HepG2 (cell line): ENCODE data around the gene NOP58. TPM values are rescaled to one million over a fixed set of nuclear protein-coding genes. Genes with fewer than 3 reads are reported as not detected.

Source experiments
- ARNTL ChIP-seq: sonication (generic); formaldehyde crosslinking; IDR thresholded peaks from 2 replicates; pipeline ENCODE4 v1.4.0; 2020; ENCODE audit warnings: mild to moderate bottlenecking, missing genetic modification reagents
- CBX5 ChIP-seq: sonication (generic); formaldehyde crosslinking; IDR thresholded peaks from 2 replicates; pipeline ENCODE4 v1.4.0; 2020; ENCODE audit warnings: missing genetic modification reagents, borderline replicate concordance
- CREM ChIP-seq, 2 experiments: sonication (generic) in 1 of 2; formaldehyde crosslinking in 1 of 2; IDR thresholded peaks; 2 replicates each; pipeline versions ENCODE4 v1.4.0 to v1.6.1; 2016 to 2020; ENCODE audit warnings: antibody characterized with exemption in 1 of 2, mild to moderate bottlenecking in 1 of 2, missing genetic modification reagents in 1 of 2
- FOSL2 ChIP-seq: sonication (generic); formaldehyde crosslinking; IDR thresholded peaks from 2 replicates; pipeline ENCODE4 v1.4.0; 2020; ENCODE audit warnings: missing genetic modification reagents
- HBP1 ChIP-seq: IDR thresholded peaks from 2 replicates; pipeline ENCODE4 v1.6.1; 2016; ENCODE audit warnings: low read depth, control low read depth
- HDAC2 ChIP-seq: sonication (generic); formaldehyde crosslinking; IDR thresholded peaks from 2 replicates; pipeline ENCODE4 v1.4.0; 2020; ENCODE audit warnings: missing genetic modification reagents
- HMG20A ChIP-seq: IDR thresholded peaks from 2 replicates; pipeline ENCODE4 v1.6.1; 2016; ENCODE audit warnings: borderline replicate concordance
- ISL2 ChIP-seq: sonication (generic); formaldehyde crosslinking; IDR thresholded peaks from 2 replicates; pipeline ENCODE4 v1.5.0; 2020; ENCODE audit warnings: missing genetic modification reagents
- MAFK ChIP-seq, 2 experiments: IDR thresholded peaks in 1 of 2; conservative IDR thresholded peaks in 1 of 2; 2 replicates each; pipeline ENCODE4 v1.6.1; 2011; ENCODE audit warnings: improper control_type of control experiment in 2 of 2, low read length in 2 of 2
- MNT ChIP-seq: fragments of 450-650 bp; IDR thresholded peaks from 2 replicates; pipeline ENCODE4 v1.6.1; 2016
- NBN ChIP-seq: fragments of 450-650 bp; conservative IDR thresholded peaks from 2 replicates; pipeline ENCODE4 v1.6.1; 2017
- NFE2L1 ChIP-seq: sonication (generic); formaldehyde crosslinking; IDR thresholded peaks from 2 replicates; pipeline ENCODE4 v1.4.0; 2020; ENCODE audit warnings: missing genetic modification reagents, mild to moderate bottlenecking, borderline replicate concordance
- PBX3 ChIP-seq: sonication (generic); formaldehyde crosslinking; IDR thresholded peaks from 2 replicates; pipeline ENCODE4 v1.8.1; 2023; ENCODE audit warnings: missing genetic modification reagents, inconsistent platforms, borderline replicate concordance
- RORA ChIP-seq: sonication (generic); formaldehyde crosslinking; IDR thresholded peaks from 2 replicates; pipeline ENCODE4 v1.5.0; 2020; ENCODE audit warnings: mild to moderate bottlenecking, missing genetic modification reagents, moderate library complexity
- SAP130 ChIP-seq: IDR thresholded peaks from 2 replicates; pipeline ENCODE4 v1.6.1; 2016; ENCODE audit warnings: low read depth
- SOX13 ChIP-seq, 3 experiments: fragments of 450-650 bp in 1 of 3; sonication (generic) in 1 of 3; formaldehyde crosslinking in 1 of 3; IDR thresholded peaks in 2 of 3; conservative IDR thresholded peaks in 1 of 3; 2 replicates each; pipeline versions ENCODE4 v1.5.0 to v1.6.1; 2016 to 2020; ENCODE audit warnings: antibody characterized with exemption in 1 of 3, mild to moderate bottlenecking in 1 of 3, missing compliant biosample characterization in 1 of 3, missing genetic modification reagents in 1 of 3, moderate library complexity in 1 of 3
- TRIM22 ChIP-seq: fragments of 450-650 bp; IDR thresholded peaks from 2 replicates; pipeline ENCODE4 v1.6.1; 2017
- ZNF414 ChIP-seq: sonication (generic); formaldehyde crosslinking; IDR thresholded peaks from 2 replicates; pipeline ENCODE4 v1.5.0; 2020; ENCODE audit warnings: missing genetic modification reagents
- ZNF468 ChIP-seq: sonication (generic); formaldehyde crosslinking; IDR thresholded peaks from 2 replicates; pipeline ENCODE4 v1.8.0; 2022; ENCODE audit warnings: mild to moderate bottlenecking, moderate library complexity, missing genetic modification reagents
- ZNF761 ChIP-seq: sonication (generic); formaldehyde crosslinking; conservative IDR thresholded peaks from 2 replicates; pipeline ENCODE4 v1.4.0; 2020; ENCODE audit warnings: mild to moderate bottlenecking, missing genetic modification reagents
- ZSCAN5A ChIP-seq: sonication (generic); formaldehyde crosslinking; IDR thresholded peaks from 2 replicates; pipeline ENCODE4 v1.8.0; 2022; ENCODE audit warnings: mild to moderate bottlenecking, missing genetic modification reagents, borderline replicate concordance
- polyA plus RNA-seq, 8 experiments: library from polyadenylated mRNA; depleted of rRNA in 3 of 8; stranded (reverse) in 7 of 8; unstranded in 1 of 8; fragments of >200 nt; fragmentation: Illumina TruSeq in 4 of 8; extraction: Trizol in 4 of 8; gene quantifications; 2 replicates each; pipeline versions ENCODE4 v1.2.1 to v1.2.3, GENCODE V29; 2011 to 2016; ENCODE audit warnings: low read depth in 4 of 8, missing spikeins in 1 of 8, mixed read lengths in 1 of 8; ENCODE audit not compliant: insufficient read depth in 1 of 8
- total RNA-seq, 5 experiments: library from RNA; depleted of rRNA; stranded (reverse); fragments of >200 nt; fragmentation: Illumina TruSeq; extraction: Trizol; gene quantifications; 2 replicates each; pipeline ENCODE4 v1.2.3, GENCODE V29; 2016; ENCODE audit warnings: low read depth in 1 of 5

The NOP58 gene
- total and polyA plus RNA-seq, 2 of the 13 experiments (the other 11 are each of a cell fraction or from before 2014, with no cell fraction given), result 74.9 to 203 TPM

- TF ChIP-seq RORA (CRISPR knock-in tag) (no peak), MNT (peak; percentile 37), TRIM22 (no peak), ZSCAN5A (CRISPR knock-in tag) (no peak), ZNF761 (no peak), ZNF468 (no peak), FOSL2 (CRISPR knock-in tag) (peak; percentile 96), SAP130 (CRISPR knock-in tag) (peak; percentile 74), CREM (IDR thresholded peaks at IDR 0.05) (no peak), CREM (CRISPR knock-in tag; IDR thresholded peaks at IDR 0.05) (no peak), HDAC2 (CRISPR knock-in tag) (no peak), MAFK (conservative IDR thresholded peaks at IDR 0.05 in 1 of 2, IDR thresholded peaks at IDR 0.05 in 1 of 2; ENCODE audit: low read length in 2 of 2) (peak in 1 of 2 experiments; percentile 52; a peak in 2 of 4 replicates), HBP1 (CRISPR knock-in tag) (0 out of 2 replicates have a peak, but pooled peaks have one; percentile 76), SOX13 (IDR thresholded peaks at IDR 0.05) (no peak), SOX13 (CRISPR knock-in tag; conservative IDR thresholded peaks at IDR 0.05 in 1 of 2, IDR thresholded peaks at IDR 0.05 in 1 of 2) (peak in 1 of 2 experiments; percentile 59; a peak in 2 of 4 replicates), PBX3 (no peak), ZNF414 (CRISPR knock-in tag) (no peak), NBN (no peak), CBX5 (CRISPR knock-in tag) (0 out of 2 replicates have a peak, but pooled peaks have one; percentile 26), HMG20A (CRISPR knock-in tag) (peak; percentile 64; the same call in 1 of the 2 replicates), ARNTL (no peak), ISL2 (no peak), NFE2L1 (CRISPR knock-in tag) (no peak)
Measured at GRCh38 chr2:202339071-202339870, 73.7 kb downstream of the NOP58 start (continued).
